Measurements from ENCODE around the gene HEPHL1. TPM values are rescaled to one million over a fixed set of nuclear protein-coding genes. Genes with fewer than 3 reads are reported as not detected.

Gene HEPHL1
- total and polyA plus RNA-seq, 2 experiments from 2014 or later, result 0.07 to 0.21 TPM

DNA sequence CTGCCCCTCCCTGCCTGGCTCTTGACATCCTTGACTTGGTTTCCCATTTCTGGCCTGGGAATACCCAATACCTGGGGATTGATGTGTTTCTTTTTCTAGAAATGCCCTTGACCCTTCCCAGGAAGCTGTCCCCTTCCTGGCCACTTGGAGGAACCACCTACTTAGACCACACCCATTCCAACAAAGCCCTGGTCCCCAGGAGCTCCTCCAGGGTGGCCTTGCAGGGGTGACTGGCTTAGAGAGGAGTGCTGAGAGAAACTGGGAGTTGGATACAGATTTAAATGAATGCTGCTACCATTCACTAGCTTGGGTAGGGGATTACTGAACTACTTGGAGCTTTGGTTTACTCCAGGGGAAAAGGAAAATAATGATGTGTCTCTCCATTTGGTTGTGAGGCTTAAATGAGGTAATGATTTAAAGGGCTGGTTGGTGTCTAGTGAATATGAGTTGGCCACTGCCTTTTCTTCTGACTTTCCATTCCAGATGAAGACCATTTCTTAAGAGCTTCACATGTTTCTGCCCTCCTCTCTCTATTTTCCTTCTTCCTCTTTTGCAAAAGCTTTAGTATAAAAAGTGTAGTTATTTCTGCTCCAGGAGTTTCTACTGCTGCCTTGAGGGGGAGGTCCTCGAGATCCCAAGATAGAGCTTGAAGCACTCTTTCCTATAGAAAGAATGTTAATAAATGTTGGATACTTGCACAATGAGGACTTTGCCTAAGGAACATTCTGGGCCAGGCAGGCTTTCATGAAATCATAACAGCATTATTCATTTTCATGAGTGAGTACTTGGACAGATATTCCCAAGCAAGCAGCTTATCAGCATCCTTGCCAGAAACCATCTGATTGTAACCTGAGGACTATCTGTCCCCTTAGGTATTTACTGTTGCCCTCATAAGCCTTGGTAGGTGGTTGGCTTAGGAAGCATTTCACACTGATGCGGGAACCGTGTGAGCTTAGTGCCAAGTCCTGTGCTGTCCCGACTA lies 129.8 kb downstream of the HEPHL1 start:
- no peak overlapping the region for H2AFZ ChIP-seq
- ATAC-seq, result peak; percentile 47
- H3K4me1 ChIP-seq (ENCODE audit: insufficient read depth), result peaks cover 59% of the 10 kb centered on the region
- no peaks in the 10 kb centered on the region for H3K9me2 ChIP-seq (ENCODE audit: insufficient read depth)
- H3K27me3 ChIP-seq (ENCODE audit: insufficient read depth), result no peaks in the 10 kb centered on the region
- no peaks in the 10 kb centered on the region for H3F3A ChIP-seq (replicated peaks; ENCODE audit: low read depth)
- peaks cover 13% of the 10 kb centered on the region; the same call in 1 of the 2 replicates for H3K36me3 ChIP-seq (ENCODE audit: insufficient read depth)
- 0 out of 2 replicates have a peak overlapping the region, but pooled peaks have one; percentile 16 for H3K4me2 ChIP-seq
- H3K79me2 ChIP-seq (replicated peaks; ENCODE audit: insufficient read depth), result peaks cover 100% of the 10 kb centered on the region
- DNase-seq (ENCODE audit: low spot score), result no peak
- H3K9me3 Mint-ChIP-seq, result peaks cover 6% of the 10 kb centered on the region
- peaks cover 84% of the 10 kb centered on the region for H4K20me1 ChIP-seq (replicated peaks; ENCODE audit: insufficient read depth)
- peaks cover 66% of the 10 kb centered on the region for H3K4me1 Mint-ChIP-seq
- no peak overlapping the region for H3K27ac Mint-ChIP-seq
- H3K27ac ChIP-seq (ENCODE audit: low read depth), result no peak overlapping the region
- H3K4me3 Mint-ChIP-seq, result no peak overlapping the region
- H3K4me3 ChIP-seq, result no peak overlapping the region
- H3K36me3 Mint-ChIP-seq (ENCODE audit: low read depth), result peaks cover 23% of the 10 kb centered on the region
- peaks cover 6% of the 10 kb centered on the region for H3K27me3 Mint-ChIP-seq (ENCODE audit: insufficient read depth, low read depth, poor library complexity)
- TF ChIP-seq, protein P1, sequence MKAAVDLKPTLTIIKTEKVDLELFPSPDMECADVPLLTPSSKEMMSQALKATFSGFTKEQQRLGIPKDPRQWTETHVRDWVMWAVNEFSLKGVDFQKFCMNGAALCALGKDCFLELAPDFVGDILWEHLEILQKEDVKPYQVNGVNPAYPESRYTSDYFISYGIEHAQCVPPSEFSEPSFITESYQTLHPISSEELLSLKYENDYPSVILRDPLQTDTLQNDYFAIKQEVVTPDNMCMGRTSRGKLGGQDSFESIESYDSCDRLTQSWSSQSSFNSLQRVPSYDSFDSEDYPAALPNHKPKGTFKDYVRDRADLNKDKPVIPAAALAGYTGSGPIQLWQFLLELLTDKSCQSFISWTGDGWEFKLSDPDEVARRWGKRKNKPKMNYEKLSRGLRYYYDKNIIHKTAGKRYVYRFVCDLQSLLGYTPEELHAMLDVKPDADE (IDR thresholded peaks at IDR 0.05), result no peak

DNA sequence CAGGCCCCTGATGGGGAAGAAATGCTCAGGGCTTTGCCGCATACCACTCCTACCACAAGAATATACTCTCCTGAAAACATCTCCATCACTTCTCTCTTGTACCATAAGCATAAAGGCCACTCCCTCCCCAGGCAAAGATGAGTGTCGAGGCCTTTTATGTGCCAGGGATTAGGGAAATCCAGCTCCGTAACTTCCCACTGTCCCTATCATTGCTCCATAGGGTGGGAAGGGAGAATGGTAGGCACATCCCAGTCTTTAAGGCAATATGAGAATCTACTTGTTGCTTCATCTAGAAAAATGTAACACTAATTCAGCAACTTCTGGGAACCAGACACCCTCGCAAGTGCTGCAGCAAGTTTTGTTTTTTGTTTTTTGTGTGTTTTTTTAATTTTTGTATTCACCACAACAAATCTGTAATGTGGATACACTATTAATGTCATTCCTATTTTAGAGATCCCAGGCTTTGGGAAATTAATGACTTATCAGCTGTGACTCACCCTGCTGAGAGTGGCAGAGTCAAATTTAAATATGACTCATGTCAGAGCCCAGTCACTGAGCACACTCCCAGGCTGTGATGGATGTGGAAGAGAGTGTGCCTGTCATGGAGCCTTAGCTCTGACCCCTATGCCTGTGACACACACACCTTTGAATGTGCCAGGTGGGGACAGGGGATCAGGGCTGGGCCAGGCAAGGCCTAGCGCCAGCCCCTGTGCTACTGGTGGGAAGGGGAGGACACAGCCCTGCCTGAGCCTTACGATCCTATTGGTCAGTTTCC lies 130.9 kb downstream of the HEPHL1 start:
- Histone ChIP-seq H3K4me1 (ENCODE audit: insufficient read depth) (peaks cover 54% of the 10 kb centered on the region), H3K79me2 (replicated peaks; ENCODE audit: insufficient read depth) (peaks cover 100% of the 10 kb centered on the region), H3K4me2 (peak overlapping the region; percentile 16; the same call in 1 of the 2 replicates), H3K36me3 (ENCODE audit: insufficient read depth) (peaks cover 16% of the 10 kb centered on the region), H2AFZ (no peak overlapping the region), H3K4me3 (no peak overlapping the region), H4K20me1 (replicated peaks; ENCODE audit: insufficient read depth) (peaks cover 77% of the 10 kb centered on the region), H3K27me3 (ENCODE audit: insufficient read depth) (no peaks in the 10 kb centered on the region), H3F3A (replicated peaks; ENCODE audit: low read depth) (no peaks in the 10 kb centered on the region), H3K9me2 (ENCODE audit: insufficient read depth) (no peaks in the 10 kb centered on the region), H3K27ac (ENCODE audit: low read depth) (no peak overlapping the region)
- Mint-ChIP-seq H3K27ac (peak overlapping the region; percentile 65; the same call in 1 of the 2 replicates), H3K27me3 (ENCODE audit: insufficient read depth, low read depth, poor library complexity) (peaks cover 6% of the 10 kb centered on the region), H3K4me1 (peaks cover 57% of the 10 kb centered on the region), H3K4me3 (no peak overlapping the region; the same call in 2 of the 3 replicates), H3K36me3 (ENCODE audit: low read depth) (peaks cover 34% of the 10 kb centered on the region), H3K9me3 (peaks cover 12% of the 10 kb centered on the region)
- DNase-seq (ENCODE audit: low spot score) (no peak), ATAC-seq (peak; percentile 45)
- TF ChIP-seq POLR2AphosphoS5 (IDR thresholded peaks at IDR 0.05; ENCODE audit: low read depth), result no peak
- no peak for TF ChIP-seq STAT1 (IDR thresholded peaks at IDR 0.05; ENCODE audit: unreplicated experiment)
- TF ChIP-seq NANOG (IDR thresholded peaks at IDR 0.05; ENCODE audit: borderline replicate concordance), result no peak
- no peak for TF ChIP-seq CREB1 (CRISPR knock-in tag; IDR thresholded peaks at IDR 0.05; ENCODE audit: low read depth)
- TF ChIP-seq, protein P1 (IDR thresholded peaks at IDR 0.05), result no peak
- TF ChIP-seq ZNF331 (CRISPR knock-in tag; IDR thresholded peaks at IDR 0.05; ENCODE audit: low read depth), result no peak
- TF ChIP-seq EZH2 (IDR thresholded peaks at IDR 0.05; ENCODE audit: low read depth, unreplicated experiment), result no peak
- TF ChIP-seq ZNF114 (CRISPR knock-in tag; IDR thresholded peaks at IDR 0.05), result no peak
- TF ChIP-seq, protein P2, sequence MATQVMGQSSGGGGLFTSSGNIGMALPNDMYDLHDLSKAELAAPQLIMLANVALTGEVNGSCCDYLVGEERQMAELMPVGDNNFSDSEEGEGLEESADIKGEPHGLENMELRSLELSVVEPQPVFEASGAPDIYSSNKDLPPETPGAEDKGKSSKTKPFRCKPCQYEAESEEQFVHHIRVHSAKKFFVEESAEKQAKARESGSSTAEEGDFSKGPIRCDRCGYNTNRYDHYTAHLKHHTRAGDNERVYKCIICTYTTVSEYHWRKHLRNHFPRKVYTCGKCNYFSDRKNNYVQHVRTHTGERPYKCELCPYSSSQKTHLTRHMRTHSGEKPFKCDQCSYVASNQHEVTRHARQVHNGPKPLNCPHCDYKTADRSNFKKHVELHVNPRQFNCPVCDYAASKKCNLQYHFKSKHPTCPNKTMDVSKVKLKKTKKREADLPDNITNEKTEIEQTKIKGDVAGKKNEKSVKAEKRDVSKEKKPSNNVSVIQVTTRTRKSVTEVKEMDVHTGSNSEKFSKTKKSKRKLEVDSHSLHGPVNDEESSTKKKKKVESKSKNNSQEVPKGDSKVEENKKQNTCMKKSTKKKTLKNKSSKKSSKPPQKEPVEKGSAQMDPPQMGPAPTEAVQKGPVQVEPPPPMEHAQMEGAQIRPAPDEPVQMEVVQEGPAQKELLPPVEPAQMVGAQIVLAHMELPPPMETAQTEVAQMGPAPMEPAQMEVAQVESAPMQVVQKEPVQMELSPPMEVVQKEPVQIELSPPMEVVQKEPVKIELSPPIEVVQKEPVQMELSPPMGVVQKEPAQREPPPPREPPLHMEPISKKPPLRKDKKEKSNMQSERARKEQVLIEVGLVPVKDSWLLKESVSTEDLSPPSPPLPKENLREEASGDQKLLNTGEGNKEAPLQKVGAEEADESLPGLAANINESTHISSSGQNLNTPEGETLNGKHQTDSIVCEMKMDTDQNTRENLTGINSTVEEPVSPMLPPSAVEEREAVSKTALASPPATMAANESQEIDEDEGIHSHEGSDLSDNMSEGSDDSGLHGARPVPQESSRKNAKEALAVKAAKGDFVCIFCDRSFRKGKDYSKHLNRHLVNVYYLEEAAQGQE (IDR thresholded peaks at IDR 0.05; ENCODE audit: unreplicated experiment), result no peak
